ENCODE measurements around the gene HTR1E.

HTR1E gene

GRCh38 chr6:86949771-86950170 lies 12.4 kb downstream of the HTR1E start:
- no peak overlapping the region for H3K4me3 Mint-ChIP-seq
- H3K27ac Mint-ChIP-seq, result no peak overlapping the region
- DNase-seq, result no peak
- H3K4me1 Mint-ChIP-seq, result peaks cover 6% of the 10 kb centered on the region
- TF ChIP-seq CTCF (IDR thresholded peaks at IDR 0.05), result no peak
- H3K36me3 Mint-ChIP-seq (ENCODE audit: low read depth), result no peaks in the 10 kb centered on the region
- H3K27me3 Mint-ChIP-seq (ENCODE audit: low read depth, poor library complexity), result no peaks in the 10 kb centered on the region
- H3K9me3 Mint-ChIP-seq, result no peaks in the 10 kb centered on the region

GRCh38 chr6:86952991-86953390 lies 15.7 kb downstream of the HTR1E start:
- H3K27me3 Mint-ChIP-seq (ENCODE audit: low read depth, poor library complexity), result no peaks in the 10 kb centered on the region
- TF ChIP-seq CTCF (IDR thresholded peaks at IDR 0.05), result no peak
- no peak overlapping the region for H3K27ac Mint-ChIP-seq
- no peaks in the 10 kb centered on the region for H3K36me3 Mint-ChIP-seq (ENCODE audit: low read depth)
- no peak overlapping the region for H3K4me3 Mint-ChIP-seq
- peaks cover 6% of the 10 kb centered on the region for H3K4me1 Mint-ChIP-seq
- no peak for DNase-seq
- H3K9me3 Mint-ChIP-seq, result no peaks in the 10 kb centered on the region

GRCh38 chr6:86959656-86960055 lies 22.3 kb downstream of the HTR1E start:
- H3K27me3 Mint-ChIP-seq (ENCODE audit: low read depth, poor library complexity), result peaks cover 3% of the 10 kb centered on the region
- DNase-seq, result no peak
- no peak overlapping the region for H3K27ac Mint-ChIP-seq
- no peak overlapping the region for H3K4me3 Mint-ChIP-seq
- H3K36me3 Mint-ChIP-seq (ENCODE audit: low read depth), result no peaks in the 10 kb centered on the region
- TF ChIP-seq CTCF (IDR thresholded peaks at IDR 0.05), result no peak
- H3K4me1 Mint-ChIP-seq, result no peaks in the 10 kb centered on the region
- no peaks in the 10 kb centered on the region for H3K9me3 Mint-ChIP-seq

- Mint-ChIP-seq H3K4me3 (no peak overlapping the region), H3K4me1 (no peaks in the 10 kb centered on the region), H3K27me3 (ENCODE audit: low read depth, poor library complexity) (peaks cover 3% of the 10 kb centered on the region), H3K27ac (no peak overlapping the region), H3K9me3 (no peaks in the 10 kb centered on the region), H3K36me3 (ENCODE audit: low read depth) (no peaks in the 10 kb centered on the region)
- no peak for TF ChIP-seq CTCF (IDR thresholded peaks at IDR 0.05)
- DNase-seq, result no peak
Measured at GRCh38 chr6:86961455-86962200, 24.3 kb downstream of the HTR1E start.

GRCh38 chr6:86963352-86963751 lies 26.0 kb downstream of the HTR1E start:
- Mint-ChIP-seq H3K9me3 (no peaks in the 10 kb centered on the region), H3K27me3 (ENCODE audit: low read depth, poor library complexity) (peaks cover 3% of the 10 kb centered on the region), H3K4me3 (no peak overlapping the region), H3K36me3 (ENCODE audit: low read depth) (no peaks in the 10 kb centered on the region), H3K4me1 (no peaks in the 10 kb centered on the region), H3K27ac (no peak overlapping the region)
- DNase-seq, result no peak
- no peak for TF ChIP-seq CTCF (IDR thresholded peaks at IDR 0.05)

- H3K27me3 Mint-ChIP-seq (ENCODE audit: low read depth, poor library complexity), result no peaks in the 10 kb centered on the region
- H3K27ac Mint-ChIP-seq, result no peak overlapping the region
- DNase-seq, result no peak
- TF ChIP-seq CTCF (IDR thresholded peaks at IDR 0.05), result no peak
- no peak overlapping the region for H3K4me3 Mint-ChIP-seq
- H3K36me3 Mint-ChIP-seq (ENCODE audit: low read depth), result no peaks in the 10 kb centered on the region
- no peaks in the 10 kb centered on the region for H3K9me3 Mint-ChIP-seq
- no peaks in the 10 kb centered on the region for H3K4me1 Mint-ChIP-seq
Measured at GRCh38 chr6:86964029-86964579, 26.8 kb downstream of the HTR1E start.
